NT2/D1 (cell line): Measurements from ENCODE around the gene GNG12.

ENCODE experiments used
- SUZ12 ChIP-seq: IDR thresholded peaks from 2 replicates; pipeline ENCODE4 v1.6.1; 2011; ENCODE audit not compliant: insufficient read length, insufficient read depth; ENCODE audit errors: extremely low read depth
- YY1 ChIP-seq: IDR thresholded peaks from 2 replicates; pipeline ENCODE4 v1.6.1; 2011; ENCODE audit not compliant: insufficient read length, insufficient read depth
- ZNF274 ChIP-seq: IDR thresholded peaks from 2 replicates; pipeline ENCODE4 v1.6.1; 2011; ENCODE audit warnings: mild to moderate bottlenecking, low read depth, low read length

DNA sequence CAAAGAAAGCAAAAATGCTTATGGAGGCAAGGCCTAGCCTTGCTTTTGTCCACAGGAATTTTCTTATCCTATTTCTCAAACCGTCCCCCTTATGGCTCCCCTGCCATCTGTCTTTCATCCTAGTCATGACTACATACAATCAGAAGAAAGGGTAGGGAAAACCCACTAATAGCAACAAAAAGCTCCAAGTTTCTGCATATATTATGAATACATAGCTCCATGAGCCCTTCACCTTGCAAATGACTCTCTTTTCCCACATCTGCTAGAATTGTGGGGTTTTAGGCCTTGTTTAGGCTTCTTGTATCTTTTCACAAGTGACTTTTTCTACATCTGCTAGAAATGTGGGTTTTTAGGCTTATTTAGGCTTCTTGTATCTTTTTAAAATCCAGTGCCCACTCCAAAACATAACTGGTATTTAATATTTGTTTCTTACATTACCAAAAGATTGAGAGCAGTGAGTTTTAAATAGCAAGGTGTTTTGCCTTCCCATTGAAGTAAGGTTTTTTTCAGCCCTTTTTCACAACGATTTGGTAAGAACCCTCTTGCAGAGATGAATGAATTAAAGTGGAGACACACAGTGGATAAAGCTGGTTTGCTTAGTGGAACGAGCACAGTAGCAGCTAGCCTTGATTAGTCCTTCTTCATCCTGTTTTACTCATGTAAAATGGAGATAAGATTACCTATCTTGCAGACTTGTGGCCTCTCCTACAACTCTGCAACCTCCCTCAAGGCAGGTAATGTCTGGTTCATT lies 143.8 kb downstream of the GNG12 start:
- no peak for TF ChIP-seq YY1
- TF ChIP-seq ZNF274: no peak
- no peak for TF ChIP-seq SUZ12
